Activated CD4-positive, alpha-beta T cell treated with anti-CD3 and anti-CD28 coated beads for 24 hours (primary cell): ENCODE data around the gene CBLB.
"Not testable (repeated sequence)": the region's sequence is repeated elsewhere in the genome, so short reads cannot be mapped to it uniquely, and the experiment has no call there.

ENCODE experiments used
- DNase-seq, 2 donors: peaks; one replicate each; pipeline ENCODE4 v3.0.0-alpha.2; 2020; ENCODE audit warnings: low read depth in 2 of 2

Gene CBLB

DNA sequence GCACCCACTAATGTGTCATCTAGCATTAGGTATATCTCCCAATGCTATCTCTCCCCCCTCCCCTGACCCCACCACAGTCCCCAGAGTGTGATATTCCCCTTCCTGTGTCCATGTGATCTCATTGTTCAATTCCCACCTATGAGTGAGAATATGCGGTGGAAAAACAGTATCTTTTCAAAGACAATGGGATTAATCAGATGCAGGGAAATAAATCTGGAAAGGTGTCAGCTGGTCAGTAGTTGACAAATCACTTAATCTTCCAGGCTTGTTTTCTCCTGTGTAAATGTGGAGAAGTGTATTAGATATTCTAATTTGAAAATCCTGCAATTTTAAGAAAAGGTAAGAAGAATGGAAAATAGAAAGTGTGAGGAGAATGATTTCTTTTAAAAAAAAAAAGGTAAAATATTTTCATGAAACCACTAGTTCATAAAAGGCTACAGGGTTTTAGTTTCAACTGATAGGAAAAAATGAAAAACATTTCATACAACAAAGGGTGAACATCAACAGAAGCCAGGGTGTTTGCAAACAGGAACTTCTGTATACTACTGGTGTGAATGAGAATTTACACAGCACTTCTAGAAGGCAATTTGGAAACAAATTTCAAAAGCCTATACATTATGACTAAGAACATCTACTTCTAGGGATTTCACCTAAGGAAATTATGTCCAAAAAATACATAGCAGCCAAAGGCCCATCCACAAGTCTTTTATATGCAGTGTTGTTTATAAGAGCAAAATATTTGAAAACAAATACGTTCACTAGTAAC, 113.5 kb downstream of the CBLB start:
- DNase-seq: no peak

DNA sequence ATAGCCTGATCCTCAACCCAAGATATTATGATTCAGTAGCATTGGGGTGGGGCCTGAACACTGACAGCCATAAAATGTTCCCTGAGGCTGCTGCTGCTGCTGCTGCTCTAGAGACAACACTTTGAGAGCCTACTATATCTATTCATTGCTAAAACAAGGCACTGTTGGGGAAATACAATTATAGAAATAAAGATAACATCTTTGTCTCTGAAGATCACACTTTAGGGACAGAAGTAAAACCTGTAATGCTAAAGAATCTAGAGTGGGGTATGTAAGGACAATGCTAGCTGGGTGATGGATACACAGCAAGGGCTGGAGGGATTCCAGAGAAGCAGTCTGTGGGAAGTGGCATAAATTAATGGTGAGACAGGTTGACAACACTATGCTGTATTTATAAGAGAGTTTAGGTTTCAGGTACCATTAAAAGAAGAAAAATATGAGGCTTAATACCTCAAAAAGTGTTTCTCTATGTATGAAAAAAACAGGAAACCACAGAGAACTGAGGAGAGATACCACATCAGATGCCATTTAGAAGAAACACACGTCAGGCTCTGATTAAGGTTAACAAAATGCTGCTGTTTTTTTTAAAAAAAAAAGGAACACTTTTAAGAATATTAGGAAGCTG, 115.9 kb downstream of the CBLB start:
- DNase-seq: no peak

DNA sequence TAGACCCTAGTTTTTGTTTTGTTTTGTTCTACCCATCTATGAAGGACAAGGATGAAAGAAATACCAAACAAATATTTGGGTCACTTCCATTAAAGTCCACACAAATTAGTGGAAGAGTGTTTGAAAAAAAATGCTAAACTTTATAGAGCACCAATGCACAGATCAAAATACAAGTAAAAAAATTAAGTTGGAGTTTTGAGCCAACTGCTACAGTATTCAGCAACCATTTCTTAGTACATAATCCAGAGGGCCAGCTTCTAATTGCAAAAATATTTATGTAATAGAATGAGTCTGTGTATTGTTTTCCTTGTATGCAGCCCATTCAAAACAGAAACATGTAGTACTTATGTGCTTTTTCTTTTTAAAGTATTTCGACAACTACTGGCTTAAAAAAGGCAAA, 121.1 kb downstream of the CBLB start:
- DNase-seq: no peak

DNA sequence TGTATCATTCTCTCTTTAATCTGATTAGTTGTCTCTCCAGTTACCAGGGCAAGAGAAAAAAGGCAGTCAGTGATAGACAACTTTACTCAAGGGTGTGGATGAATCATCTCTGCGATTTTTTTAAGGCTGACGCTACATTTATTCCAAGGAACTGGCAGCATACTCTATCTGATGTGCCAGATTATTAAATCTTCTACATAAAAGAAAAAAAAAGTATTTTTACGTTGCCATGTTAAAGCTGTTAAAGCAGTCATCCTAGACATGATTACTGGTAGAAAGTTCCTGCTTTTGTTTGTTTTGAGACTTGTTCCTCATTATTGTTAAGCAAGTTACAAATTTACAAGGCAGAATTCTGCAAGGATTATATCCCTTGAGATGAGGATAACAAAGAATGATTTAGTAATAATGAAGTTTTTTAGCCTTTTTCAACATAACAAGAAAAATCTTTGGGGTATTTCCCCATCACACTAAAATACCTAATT, 121.7 kb downstream of the CBLB start:
- no peak for DNase-seq

DNA sequence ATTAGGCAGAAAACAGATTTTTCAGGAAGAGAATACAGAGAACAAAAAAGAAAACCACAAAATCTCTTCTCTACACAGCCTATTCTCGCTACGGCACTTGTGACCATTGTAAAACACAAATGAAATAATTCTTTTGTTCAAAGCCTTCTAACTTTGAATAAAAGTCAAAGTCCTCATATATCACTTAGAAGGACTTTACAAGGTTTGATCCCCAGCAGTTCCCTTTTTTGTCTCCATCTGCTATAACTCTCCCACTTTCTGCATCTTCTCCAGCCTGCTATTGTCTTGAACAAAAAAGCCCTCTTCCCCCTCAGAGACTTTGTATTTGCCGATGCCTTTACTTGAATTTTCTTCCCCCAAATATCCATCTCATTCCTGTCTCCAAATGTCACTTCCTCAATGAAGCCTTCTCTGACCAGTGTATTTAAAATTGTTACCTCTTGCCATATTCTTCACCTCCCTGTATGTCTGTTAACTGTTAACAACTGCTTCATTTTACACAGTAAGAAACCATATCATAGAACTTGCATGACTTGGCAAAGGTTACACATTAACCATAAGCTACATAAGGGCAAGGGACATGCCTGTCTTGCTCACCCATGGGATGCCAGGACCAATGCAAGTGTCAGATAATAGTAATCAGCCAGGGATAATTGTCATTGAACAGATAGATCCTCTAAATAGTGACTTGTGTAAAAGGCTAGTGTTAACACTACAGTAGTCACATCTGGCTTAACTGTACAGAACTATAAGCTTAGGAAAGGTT, 122.4 kb downstream of the CBLB start:
- DNase-seq: no peak

DNA sequence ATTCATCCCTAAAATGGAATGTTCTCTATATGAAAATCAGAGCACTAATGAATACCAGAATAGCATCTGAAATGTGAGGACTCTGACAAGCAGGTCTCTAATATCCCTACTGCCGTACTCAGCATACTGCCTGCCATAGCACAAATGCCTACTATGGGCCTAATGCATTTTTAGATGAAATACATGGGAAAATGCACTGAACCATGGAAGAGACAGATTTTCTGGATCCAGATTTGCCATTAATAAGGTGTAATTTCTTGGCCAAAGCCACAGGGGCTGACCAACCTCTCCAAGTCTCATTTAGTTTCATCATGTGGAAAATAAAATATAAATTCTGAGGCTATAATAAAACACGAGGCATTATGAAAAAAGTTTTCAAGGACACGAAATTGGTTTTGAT, 123.8 kb downstream of the CBLB start:
- no peak for DNase-seq

DNA sequence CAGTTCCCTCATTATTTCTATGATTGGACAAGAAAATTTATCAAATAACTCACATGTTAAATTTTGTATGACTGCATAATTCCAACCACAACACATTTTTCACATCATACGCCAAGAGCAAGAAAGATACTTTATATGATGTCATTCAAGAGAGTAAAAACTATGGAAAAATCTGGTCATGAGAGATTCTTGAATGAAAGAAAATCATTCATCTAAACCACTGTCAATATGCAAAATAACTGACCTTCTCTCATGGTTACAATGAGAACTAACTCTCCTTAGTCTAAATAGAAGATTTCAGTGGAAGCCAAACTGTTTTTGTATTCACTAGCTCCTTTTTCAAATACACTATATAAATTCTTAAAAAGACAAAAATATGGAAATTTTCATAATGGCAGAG, 124.6 kb downstream of the CBLB start:
- DNase-seq: no peak

DNA sequence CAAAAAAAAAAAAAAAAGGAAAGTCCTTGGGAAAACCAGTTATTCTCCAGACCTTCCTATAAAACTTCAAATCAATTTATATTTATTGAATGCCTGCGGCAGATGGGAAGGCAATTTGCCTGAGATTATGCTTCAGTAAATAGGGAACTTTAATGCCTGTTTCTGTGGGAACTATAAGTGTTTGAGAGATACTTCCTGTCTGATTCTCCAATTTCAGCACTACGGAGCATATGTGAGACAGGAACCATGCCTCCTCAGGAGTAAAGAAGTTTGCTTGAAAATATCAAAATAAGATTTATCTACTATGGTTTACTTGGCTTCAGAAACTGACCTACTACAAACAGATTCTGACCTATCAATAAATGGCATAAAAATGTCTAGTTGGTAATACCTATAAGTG, 135.5 kb downstream of the CBLB start:
- no peak for DNase-seq

DNA sequence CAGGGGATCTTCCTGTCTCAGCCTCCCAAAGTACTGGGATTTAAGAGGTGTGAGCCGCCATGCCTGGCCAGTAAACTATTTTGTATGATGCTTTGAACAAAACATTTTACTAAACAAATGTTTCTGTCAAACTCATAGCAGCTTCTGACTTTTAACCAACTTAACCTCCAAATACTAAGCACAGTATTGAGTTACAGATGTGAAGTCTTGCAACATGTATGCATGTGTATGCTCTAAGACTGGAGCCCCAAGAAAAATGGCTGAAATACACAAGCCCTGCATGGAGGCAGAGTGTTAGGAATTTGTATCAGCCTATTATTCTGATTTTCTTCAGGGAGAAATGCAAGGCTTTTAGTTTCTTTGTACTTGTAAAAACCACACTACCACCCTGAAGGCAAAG, 137.1 kb downstream of the CBLB start:
- no peak for DNase-seq

DNA sequence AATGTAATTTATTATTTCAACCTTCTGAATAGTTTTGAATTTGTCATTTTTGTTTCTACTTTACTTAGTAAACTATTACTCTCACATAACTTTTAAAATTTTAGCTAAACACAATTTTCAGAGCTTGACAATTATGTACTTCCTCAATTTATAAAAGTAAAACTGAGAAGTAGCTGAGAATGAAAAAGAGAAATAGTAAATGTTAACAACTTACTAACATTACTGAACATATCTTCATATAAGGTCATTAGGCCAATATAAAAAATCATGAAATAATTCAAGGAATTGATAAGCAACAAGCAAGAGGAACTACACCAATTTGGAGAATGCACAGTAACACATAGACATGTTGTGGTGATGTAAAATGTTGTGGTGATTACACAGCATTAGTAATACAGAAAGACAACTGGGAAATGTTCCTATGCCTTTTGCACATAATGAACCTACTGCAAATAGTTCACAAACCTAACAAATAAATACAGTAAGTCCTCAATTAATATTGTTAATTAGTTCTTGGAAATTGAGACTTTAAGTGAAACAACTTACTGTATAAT, 137.9 kb downstream of the CBLB start:
- no peak for DNase-seq

DNA sequence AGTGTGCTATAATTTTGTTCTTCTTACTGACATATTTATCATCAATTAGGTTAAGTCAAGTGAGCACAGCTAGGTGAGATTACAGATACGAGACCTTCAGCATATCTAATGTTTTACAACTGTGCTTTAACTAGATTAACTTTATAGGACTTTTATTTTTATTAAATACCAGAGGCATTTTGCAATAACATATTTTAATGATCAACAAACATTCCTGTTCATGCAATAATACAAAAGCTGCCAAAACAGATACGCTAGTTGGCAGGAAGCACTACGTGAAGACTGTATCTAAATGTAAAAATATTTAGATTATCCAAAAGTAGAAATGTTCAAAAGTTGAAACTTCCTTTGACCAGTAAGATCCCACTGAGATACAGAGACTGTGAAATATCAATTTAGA, 139.1 kb downstream of the CBLB start:
- no peak for DNase-seq

DNA sequence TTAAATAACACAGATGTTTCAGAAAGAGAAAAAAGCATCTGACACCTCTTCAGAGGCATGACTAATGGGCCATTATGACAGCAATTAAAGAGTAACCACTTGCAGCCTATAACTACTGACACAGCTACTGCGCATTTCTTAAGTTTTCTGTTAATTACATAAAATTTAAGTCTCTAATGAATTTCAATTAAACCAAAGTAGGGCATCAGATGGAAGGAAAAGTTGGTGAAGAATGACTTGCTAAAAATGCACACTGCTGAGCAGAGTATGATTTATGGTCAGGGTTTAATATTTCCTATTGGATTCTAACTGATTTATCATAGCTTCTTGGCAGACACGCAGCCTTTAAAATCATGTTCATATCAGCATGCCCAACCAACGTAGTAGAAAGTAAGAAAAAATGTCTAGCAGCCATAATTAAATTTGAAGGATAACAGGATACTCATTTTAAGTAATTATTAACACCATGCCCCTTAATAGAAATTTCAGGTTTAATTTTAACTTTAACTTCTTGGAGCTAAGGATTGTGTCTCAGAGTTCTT, 140.0 kb downstream of the CBLB start:
- no peak for DNase-seq

DNA sequence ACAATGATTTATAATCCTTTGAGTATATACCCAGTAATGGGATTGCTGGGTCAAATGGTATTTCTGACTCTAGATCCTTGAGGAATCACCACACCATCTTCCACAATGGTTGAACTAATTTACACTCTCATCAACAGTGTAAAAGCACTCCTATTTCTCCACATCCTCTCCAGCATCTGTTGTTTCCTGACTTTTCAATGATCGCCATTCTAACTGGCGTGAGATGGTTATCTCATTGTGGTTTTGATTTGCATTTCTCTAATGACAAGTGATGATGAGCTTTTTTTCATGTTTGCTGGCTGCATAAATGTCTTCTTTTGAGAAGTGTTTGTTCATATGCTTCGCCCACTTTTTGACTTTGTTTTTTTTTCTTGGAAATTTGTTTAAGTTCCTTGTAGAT, 141.8 kb downstream of the CBLB start:
- not testable (repeated sequence) for DNase-seq

DNA sequence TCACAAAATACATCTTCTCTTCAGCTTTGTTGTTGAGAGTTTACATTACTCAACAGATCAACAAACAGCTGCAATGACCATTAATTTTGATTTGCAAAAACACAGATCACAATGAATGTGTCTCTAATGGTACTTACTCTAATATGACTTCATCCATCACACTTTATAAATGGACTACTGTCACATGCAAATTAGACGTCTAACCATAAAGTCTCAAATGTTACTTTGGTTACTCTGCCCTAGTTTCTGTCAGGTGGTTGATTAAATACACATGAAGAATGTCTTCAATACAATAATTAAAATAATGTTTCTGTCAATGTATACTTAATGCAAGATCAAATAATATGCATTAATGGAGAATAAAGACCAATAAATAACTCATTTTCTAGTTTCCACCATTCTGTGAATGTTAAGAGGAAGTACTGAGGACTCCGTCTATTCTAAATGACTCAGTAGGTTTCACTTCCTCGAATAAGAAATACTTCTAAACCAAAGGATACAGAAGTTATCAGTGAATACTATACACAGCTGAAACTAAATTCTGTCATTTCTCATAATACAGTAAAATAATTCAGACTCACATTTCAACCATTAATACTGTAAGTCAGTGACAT, 145.8 kb downstream of the CBLB start:
- DNase-seq: no peak

DNA sequence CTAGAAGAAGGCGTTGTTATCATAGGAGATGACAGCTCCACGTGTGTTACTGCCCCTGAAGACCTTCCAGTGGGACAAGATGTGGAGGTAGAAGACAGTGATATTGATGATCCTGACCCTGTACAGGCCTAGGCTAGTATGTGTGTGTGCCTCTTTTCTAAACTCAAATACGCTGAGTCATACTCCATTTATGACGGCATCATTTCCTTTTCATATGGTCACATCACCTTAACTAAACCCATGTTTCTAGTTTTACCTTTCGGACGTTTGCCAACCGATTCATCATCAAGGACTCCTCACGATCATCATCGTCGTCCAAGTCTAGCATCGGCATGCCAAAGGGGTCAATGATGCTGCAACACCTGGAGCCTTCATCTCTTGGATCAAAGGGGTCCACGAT, 149.0 kb downstream of the CBLB start:
- DNase-seq: no peak

DNA sequence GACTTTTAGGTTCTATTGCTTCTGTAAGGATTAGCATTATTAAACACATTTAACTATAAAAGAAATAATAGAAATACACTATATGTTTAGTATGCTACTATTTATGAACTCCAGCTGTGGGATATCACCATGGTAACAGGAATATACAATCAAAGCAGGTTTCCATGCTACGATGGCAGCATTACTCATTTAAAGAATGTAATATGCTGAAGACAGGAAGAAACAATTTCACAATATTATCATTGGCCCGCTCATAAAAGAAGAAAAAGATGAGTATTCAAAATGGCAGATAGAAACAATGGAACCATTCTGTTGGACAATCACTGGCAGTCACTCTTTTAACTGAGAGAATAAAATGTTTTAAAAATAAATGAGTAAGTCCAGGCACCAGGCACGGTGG, 153.4 kb downstream of the CBLB start:
- DNase-seq: no peak

DNA sequence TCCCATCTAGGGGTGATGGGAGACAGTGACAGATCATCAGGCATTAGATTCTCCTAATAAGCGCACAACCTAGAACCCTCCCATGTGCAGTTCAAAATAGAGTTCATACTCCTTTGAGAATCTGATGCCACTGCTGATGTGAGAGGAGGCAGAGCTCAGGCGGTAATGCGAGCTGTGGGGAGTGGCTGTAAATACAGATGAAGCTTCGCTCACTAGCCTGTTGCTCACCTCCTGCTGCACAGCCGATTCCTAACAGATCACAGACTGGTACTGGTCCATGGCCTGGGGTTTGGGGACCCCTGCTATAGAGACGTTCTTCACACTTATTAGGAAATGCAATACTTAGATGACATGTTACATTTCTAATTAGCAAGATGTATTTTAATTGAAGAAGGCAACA, 154.4 kb downstream of the CBLB start:
- DNase-seq: no peak

DNA sequence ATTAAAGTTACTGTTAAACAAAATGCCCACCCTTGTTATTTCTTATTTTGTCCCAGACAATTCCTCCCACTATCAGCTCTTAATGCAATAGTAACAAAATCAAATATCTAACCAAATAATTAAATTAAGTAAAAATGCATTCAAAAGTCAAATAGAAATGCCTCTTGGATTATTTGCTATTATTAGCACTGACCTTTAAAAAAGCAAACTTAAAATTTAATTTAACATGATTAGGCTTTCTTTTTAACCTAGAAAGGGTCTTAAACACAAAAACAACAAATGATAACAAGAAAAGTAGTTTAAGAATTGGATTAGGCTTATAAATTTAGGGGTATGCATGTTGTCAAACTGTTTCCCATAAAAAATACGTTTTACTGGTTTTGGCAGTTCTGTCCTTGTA, 159.8 kb downstream of the CBLB start:
- no peak for DNase-seq

DNA sequence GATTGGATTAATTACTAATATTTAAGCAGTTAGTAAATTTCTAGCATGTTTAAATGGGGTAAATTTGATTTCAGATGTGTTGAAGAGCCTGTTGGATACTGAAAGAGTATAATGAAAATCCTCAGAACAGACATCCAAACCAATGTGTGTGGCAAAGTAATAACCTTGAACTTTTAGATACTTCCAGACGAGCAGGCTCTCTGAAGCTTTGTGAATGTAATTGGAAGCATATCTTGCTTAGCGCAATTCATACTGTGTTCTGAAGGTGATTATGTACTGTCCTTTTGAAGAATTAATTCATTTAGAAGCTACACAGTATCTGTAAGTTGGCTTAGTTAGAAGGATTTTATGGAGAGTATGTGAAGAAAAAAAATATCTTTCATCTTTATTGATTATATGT, 161.8 kb downstream of the CBLB start:
- no peak for DNase-seq

DNA sequence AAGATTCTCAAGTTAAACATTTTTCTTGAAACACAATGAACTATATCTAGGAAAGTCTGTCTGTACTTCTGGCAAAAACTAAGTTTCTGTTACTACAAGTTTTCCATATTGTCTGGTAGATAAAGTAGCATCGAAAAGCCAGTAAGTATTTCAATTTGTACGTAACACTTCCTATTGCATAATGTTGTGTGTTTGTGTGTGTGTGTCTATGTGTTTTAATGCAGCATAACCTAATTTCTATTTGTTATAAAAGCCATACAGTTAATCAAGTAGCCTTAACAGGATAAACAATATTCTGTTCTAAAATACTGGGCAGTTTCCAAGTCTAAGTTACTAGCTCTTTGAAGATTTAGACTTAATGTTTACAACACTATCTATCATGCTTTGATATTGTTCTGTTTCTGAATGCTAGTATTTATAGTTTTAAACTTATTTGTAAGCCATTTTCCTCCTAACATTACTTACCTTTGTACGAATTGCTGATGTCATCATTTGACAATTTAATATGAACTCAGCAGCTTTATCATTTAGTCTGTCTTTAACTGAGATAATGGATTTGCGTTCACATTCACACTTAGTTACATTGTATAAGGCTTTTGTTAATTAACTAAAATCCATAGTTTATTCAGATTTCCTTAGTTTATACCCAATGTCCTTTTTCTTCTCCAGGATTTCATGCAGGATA, 163.9 kb downstream of the CBLB start:
- DNase-seq: no peak

DNA sequence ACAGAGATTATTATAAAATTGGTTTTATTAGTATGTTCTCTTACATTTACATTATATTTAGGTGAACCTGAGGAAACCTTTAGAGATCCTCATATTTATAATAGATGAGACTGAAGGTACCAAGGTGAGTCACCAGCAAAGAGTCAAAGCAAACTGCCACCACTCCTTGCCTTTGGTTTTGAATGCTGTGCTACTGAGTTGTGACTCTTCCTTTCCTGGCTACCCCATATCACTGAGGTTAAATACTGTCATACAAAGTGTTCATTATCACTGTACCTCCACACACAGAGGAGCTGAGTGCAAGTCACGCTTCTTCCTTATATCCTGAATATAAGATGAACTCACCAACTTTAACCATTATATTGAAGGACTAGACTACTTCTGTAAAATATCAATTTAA, 168.2 kb downstream of the CBLB start:
- DNase-seq: peak in 1 of 2 donors; percentile 4
